HCT116 (cell line): ENCODE data around the gene ELAVL2. TPM values are rescaled to one million over a fixed set of nuclear protein-coding genes. Genes with fewer than 3 reads are reported as not detected.

Experiments used
- ATAC-seq: fragments of 200-7000 bp; cut with Tn5 transposase; 2 replicates; pipeline ENCODE4 v1.9.1; 2020; ENCODE audit warnings: mild to moderate bottlenecking, moderate library complexity
- BruUV-seq: library from RNA; stranded (reverse); fragments of 400-500 nt; replicated peaks from 2 replicates; lab custom pipeline; 2021; lab: Mats Ljungman, UMichigan
- CTCF ChIA-PET: fragments of 300-600 bp; sonication (Branson Sonifier 250); formaldehyde crosslinking; loops from one replicate; lab custom pipeline; 2021; ENCODE audit warnings: antibody characterized with exemption; lab: Charles Lee
- POLR2A ChIA-PET: fragments of 300-600, 350-600 bp; sonication (Branson Sonifier 250); formaldehyde crosslinking; loops from one replicate; lab custom pipeline; 2021; ENCODE audit warnings: antibody characterized with exemption; lab: Charles Lee
- RAD21 ChIA-PET, 2 experiments: fragments of 300-600 bp; sonication (Branson Sonifier 250); formaldehyde crosslinking; loops; one replicate each; lab custom pipeline; 2023; ENCODE audit warnings: low total read pairs in 2 of 2; ENCODE audit not compliant: uncharacterized antibody in 2 of 2, unreplicated experiment in 2 of 2, low non-redundant PET in 1 of 2; lab: Charles Lee
- DNase-seq: peaks from one replicate; pipeline ENCODE4 v3.0.0-alpha.2; 2010; ENCODE audit warnings: low read depth, low spot score
- H2AFZ ChIP-seq: fragments of 200-600 bp; shearing (Covaris generic), sonication (generic); 2 replicates; pipeline ENCODE4 v1.6.1; 2017; ENCODE audit warnings: low read depth, mixed run types, mixed read lengths, antibody characterized with exemption, low read length; ENCODE audit not compliant: poor library complexity, severe bottlenecking
- H3K27ac ChIP-seq: 2 replicates; pipeline ENCODE4 v1.5.1; 2012; ENCODE audit warnings: low read depth, low read length
- H3K27me3 ChIP-seq: fragments of 200-600 bp; sonication (generic); 2 replicates; pipeline ENCODE4 v1.6.1; 2016; ENCODE audit warnings: mixed run types, low read length, mixed read lengths; ENCODE audit not compliant: insufficient read depth
- H3K36me3 ChIP-seq, 2 experiments: fragments of 200-500 bp in 1 of 2; fragments of 200-600 bp in 1 of 2; sonication (Bioruptor generic) in 1 of 2; sonication (generic) in 1 of 2; 2 replicates each; pipeline versions ENCODE4 v1.5.1 to v1.6.1; 2014 to 2016; ENCODE audit warnings: low read length in 2 of 2, inconsistent platforms in 1 of 2, mixed read lengths in 1 of 2, mixed run types in 1 of 2; ENCODE audit not compliant: insufficient read depth in 2 of 2, control insufficient read depth in 1 of 2
- H3K4me1 ChIP-seq, 2 experiments: fragments of 200-600 bp in 1 of 2; sonication (generic) in 1 of 2; 2 replicates each; pipeline versions ENCODE4 v1.5.1 to v1.6.1; 2012 to 2017; ENCODE audit warnings: low read length in 2 of 2, inconsistent platforms in 1 of 2, mild to moderate bottlenecking in 1 of 2, mixed read lengths in 1 of 2, mixed run types in 1 of 2, moderate library complexity in 1 of 2; ENCODE audit not compliant: insufficient read depth in 2 of 2, control insufficient read depth in 1 of 2
- H3K4me2 ChIP-seq: fragments of 200-600 bp; sonication (generic); 2 replicates; pipeline ENCODE4 v1.6.1; 2017; ENCODE audit warnings: mixed run types, low read length, mixed read lengths
- H3K4me3 ChIP-seq, 2 experiments: fragments of 200-600 bp in 1 of 2; sonication (generic) in 1 of 2; replicated peaks in 1 of 2; 2 replicates each; pipeline ENCODE4 v1.5.1; 2011 to 2016; ENCODE audit warnings: low read length in 2 of 2, control low read depth in 1 of 2, low read depth in 1 of 2, mild to moderate bottlenecking in 1 of 2, mixed read lengths in 1 of 2, mixed run types in 1 of 2
- H3K79me2 ChIP-seq: fragments of 200-600 bp; sonication (generic); 2 replicates; pipeline ENCODE4 v1.6.1; 2017; ENCODE audit warnings: mild to moderate bottlenecking, mixed run types, low read length, moderate library complexity, mixed read lengths; ENCODE audit not compliant: insufficient read depth
- H3K9ac ChIP-seq: fragments of 200-600 bp; sonication (generic); 2 replicates; pipeline ENCODE4 v1.6.1; 2016; ENCODE audit warnings: low read length, mixed read lengths
- H3K9me2 ChIP-seq: fragments of 200-600 bp; sonication (generic), shearing (Covaris generic); 2 replicates; pipeline ENCODE4 v1.6.1; 2017; ENCODE audit warnings: mixed run types, mild to moderate bottlenecking, moderate library complexity; ENCODE audit not compliant: insufficient read depth
- H3K9me3 ChIP-seq, 2 experiments: fragments of 200-500 bp in 1 of 2; fragments of 200-600 bp in 1 of 2; sonication (Bioruptor generic) in 1 of 2; sonication (generic) in 1 of 2; 2 replicates each; pipeline ENCODE4 v1.6.1; 2014 to 2017; ENCODE audit warnings: low read length in 2 of 2, mixed read lengths in 2 of 2, inconsistent platforms in 1 of 2, low read depth in 1 of 2, mild to moderate bottlenecking in 1 of 2, mixed run types in 1 of 2, moderate library complexity in 1 of 2; ENCODE audit not compliant: control insufficient read depth in 1 of 2, insufficient read depth in 1 of 2
- H4K20me1 ChIP-seq: fragments of 200-600 bp; sonication (generic), shearing (Covaris generic); 2 replicates; pipeline ENCODE4 v1.6.1; 2017; ENCODE audit warnings: mixed run types, mild to moderate bottlenecking, moderate library complexity; ENCODE audit not compliant: insufficient read depth
- CBX3 ChIP-seq: IDR thresholded peaks from 2 replicates; pipeline ENCODE4 v1.6.1; 2012; ENCODE audit warnings: low read depth
- CEBPB ChIP-seq: IDR thresholded peaks from 2 replicates; pipeline ENCODE4 v1.6.1; 2012; ENCODE audit warnings: low read depth
- EGR1 ChIP-seq: IDR thresholded peaks from 2 replicates; pipeline ENCODE4 v1.6.1; 2012; ENCODE audit warnings: low read depth
- EZH2 ChIP-seq: fragments of 200-600 bp; sonication (generic); IDR thresholded peaks from 2 replicates; pipeline ENCODE4 v1.6.1; 2017; ENCODE audit warnings: antibody characterized with exemption, mixed run types
- FOSL1 ChIP-seq: IDR thresholded peaks from 2 replicates; pipeline ENCODE4 v1.6.1; 2012; ENCODE audit warnings: low read depth
- JUND ChIP-seq: IDR thresholded peaks from 2 replicates; pipeline ENCODE4 v1.6.1; 2012
- POLR2AphosphoS5 ChIP-seq: IDR thresholded peaks from 2 replicates; pipeline ENCODE4 v1.6.1; 2011; ENCODE audit warnings: mild to moderate bottlenecking, low read depth, low read length, moderate library complexity
- SP1 ChIP-seq: IDR thresholded peaks from 2 replicates; pipeline ENCODE4 v1.6.1; 2012; ENCODE audit warnings: low read depth
- TCF7L2 ChIP-seq: IDR thresholded peaks from 2 replicates; pipeline ENCODE4 v1.7.0; 2011; ENCODE audit warnings: borderline replicate concordance, inconsistent platforms; ENCODE audit not compliant: insufficient read depth, insufficient read length; ENCODE audit errors: extremely low read depth
- ZNF274 ChIP-seq: fragments of 200-500 bp; sonication (Bioruptor generic); IDR thresholded peaks from 2 replicates; pipeline ENCODE4 v1.6.1; 2014; ENCODE audit warnings: mild to moderate bottlenecking, low read depth, low read length, inconsistent platforms
- intact Hi-C: fragments of 100-400 bp; cut with micrococcal nuclease; formaldehyde crosslinking; loops from 2 replicates; pipeline ENCODE4 v1.10.0; 2022
- total RNA-seq: library from RNA; stranded (reverse); gene quantifications from one replicate; pipeline ENCODE4 v1.2.1, GENCODE V29; 2021; ENCODE audit not compliant: unreplicated experiment
- TF ChIP-seq, protein P1 (sequence below): IDR thresholded peaks from 2 replicates; pipeline ENCODE4 v1.6.1; 2012
- TF ChIP-seq, protein P2 (sequence below): IDR thresholded peaks from 2 replicates; pipeline ENCODE4 v1.6.1; 2012
- TF ChIP-seq, protein P3 (sequence below): IDR thresholded peaks from 2 replicates; pipeline ENCODE4 v1.6.1; 2011; ENCODE audit warnings: mild to moderate bottlenecking, low read length, moderate library complexity; ENCODE audit not compliant: insufficient replicate concordance; ENCODE audit errors: extremely low read depth

ELAVL2 gene
- total RNA-seq, 1 experiment from 2014 or later, result not detected

DNA sequence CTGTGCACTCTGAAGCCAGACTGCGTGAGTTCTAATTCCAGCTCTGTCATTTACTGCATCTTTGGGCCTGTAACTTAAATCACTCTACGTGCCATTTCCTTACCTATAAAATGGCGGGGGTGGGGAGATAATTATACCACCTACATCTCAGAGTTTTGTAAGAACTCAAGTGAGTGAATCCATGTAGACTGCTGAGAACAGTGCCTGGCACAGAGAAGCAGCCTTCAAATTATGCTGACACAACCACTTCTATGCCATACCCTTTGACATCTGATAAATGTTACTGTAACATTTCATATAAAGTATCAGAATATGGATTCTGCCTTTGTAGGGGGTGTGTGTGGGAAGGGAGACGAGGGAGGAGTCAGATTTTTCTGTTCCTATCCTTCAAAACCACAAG lies 27.7 kb downstream of the ELAVL2 start:
- POLR2A ChIA-PET, result no interaction called here
- no peak for ATAC-seq
- Histone ChIP-seq H3K4me2 (no peak overlapping the region), H3K4me3 (no peak overlapping the region), H3K9me2 (no peaks in the 10 kb centered on the region), H3K4me1 (no peaks in the 10 kb centered on the region), H3K36me3 (no peaks in the 10 kb centered on the region), H3K27me3 (no peaks in the 10 kb centered on the region), H3K9ac (no peak overlapping the region), H3K9me3 (peaks cover 15 to 23% of the 10 kb centered on the region in 2 experiments; a peak in 3 of 4 replicates), H2AFZ (no peak overlapping the region), H3K79me2 (no peaks in the 10 kb centered on the region), H3K27ac (no peak overlapping the region), H4K20me1 (no peaks in the 10 kb centered on the region)
- no peak for DNase-seq
- RAD21 ChIA-PET, result no interaction called here
- BruUV-seq, result no TSS peak
- intact Hi-C loops, result no loop called here
- TF ChIP-seq, protein P1, sequence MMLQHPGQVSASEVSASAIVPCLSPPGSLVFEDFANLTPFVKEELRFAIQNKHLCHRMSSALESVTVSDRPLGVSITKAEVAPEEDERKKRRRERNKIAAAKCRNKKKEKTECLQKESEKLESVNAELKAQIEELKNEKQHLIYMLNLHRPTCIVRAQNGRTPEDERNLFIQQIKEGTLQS, result no peak
- TF ChIP-seq JUND, result no peak
- no peak for TF ChIP-seq POLR2AphosphoS5
- TF ChIP-seq CEBPB, result no peak
- TF ChIP-seq ZNF274, result no peak
- TF ChIP-seq, protein P2, sequence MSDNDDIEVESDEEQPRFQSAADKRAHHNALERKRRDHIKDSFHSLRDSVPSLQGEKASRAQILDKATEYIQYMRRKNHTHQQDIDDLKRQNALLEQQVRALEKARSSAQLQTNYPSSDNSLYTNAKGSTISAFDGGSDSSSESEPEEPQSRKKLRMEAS, result no peak
- TF ChIP-seq CBX3, result no peak
- no peak for TF ChIP-seq SP1
- no peak for TF ChIP-seq TCF7L2
- no peak for TF ChIP-seq EGR1
- TF ChIP-seq EZH2, result no peak
- TF ChIP-seq FOSL1, result no peak
- TF ChIP-seq, protein P3, sequence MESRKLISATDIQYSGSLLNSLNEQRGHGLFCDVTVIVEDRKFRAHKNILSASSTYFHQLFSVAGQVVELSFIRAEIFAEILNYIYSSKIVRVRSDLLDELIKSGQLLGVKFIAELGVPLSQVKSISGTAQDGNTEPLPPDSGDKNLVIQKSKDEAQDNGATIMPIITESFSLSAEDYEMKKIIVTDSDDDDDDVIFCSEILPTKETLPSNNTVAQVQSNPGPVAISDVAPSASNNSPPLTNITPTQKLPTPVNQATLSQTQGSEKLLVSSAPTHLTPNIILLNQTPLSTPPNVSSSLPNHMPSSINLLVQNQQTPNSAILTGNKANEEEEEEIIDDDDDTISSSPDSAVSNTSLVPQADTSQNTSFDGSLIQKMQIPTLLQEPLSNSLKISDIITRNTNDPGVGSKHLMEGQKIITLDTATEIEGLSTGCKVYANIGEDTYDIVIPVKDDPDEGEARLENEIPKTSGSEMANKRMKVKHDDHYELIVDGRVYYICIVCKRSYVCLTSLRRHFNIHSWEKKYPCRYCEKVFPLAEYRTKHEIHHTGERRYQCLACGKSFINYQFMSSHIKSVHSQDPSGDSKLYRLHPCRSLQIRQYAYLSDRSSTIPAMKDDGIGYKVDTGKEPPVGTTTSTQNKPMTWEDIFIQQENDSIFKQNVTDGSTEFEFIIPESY, result no peak
- CTCF ChIA-PET, result no interaction called here
